ENCODE data around the gene NUDT14. TPM values are rescaled to one million over a fixed set of nuclear protein-coding genes. Genes with fewer than 3 reads are reported as not detected.

Gene NUDT14
- total and polyA plus RNA-seq, 8 donors, result 15.2 to 62.6 (median 26.6) TPM; not detected in 1

GRCh38 chr14:105205673-105206208, 24.6 kb upstream of the NUDT14 start:
- DNase-seq, result peak; percentile 49 to 66
- Histone ChIP-seq H3K4me1 (peaks cover 31 to 63% (median 55%) of the 10 kb centered on the region in 4 donors), H3K27ac (peak overlapping the region in 2 of 5 donors; percentile 20 to 29), H3K36me3 (peaks cover 13 to 22% (median 20%) of the 10 kb centered on the region in 4 donors), H3K27me3 (peaks cover 0 to 25% (median 10%) of the 10 kb centered on the region in 3 donors), H3K4me3 (no peak overlapping the region), H3K9me3 (no peaks in the 10 kb centered on the region)
- no peak for TF ChIP-seq POLR2A (IDR thresholded peaks at IDR 0.05)
- TF ChIP-seq EP300 (IDR thresholded peaks at IDR 0.05), result no peak
- TF ChIP-seq CTCF (IDR thresholded peaks at IDR 0.05), result no peak
- TF ChIP-seq POLR2AphosphoS5 (IDR thresholded peaks at IDR 0.05), result no peak
- WGBS, 5 donors, result 28 to 46% (median 35%) methylated on average over 5 to 12 of the region's 12 CpGs
- intact Hi-C loops (cut with DNase I; ENCODE audit: low total_unique reads), result loop anchor here (10.0 kb wide), 1 partner anchor 79 kb away; no protein-coding TSS in a partner anchor

DNA sequence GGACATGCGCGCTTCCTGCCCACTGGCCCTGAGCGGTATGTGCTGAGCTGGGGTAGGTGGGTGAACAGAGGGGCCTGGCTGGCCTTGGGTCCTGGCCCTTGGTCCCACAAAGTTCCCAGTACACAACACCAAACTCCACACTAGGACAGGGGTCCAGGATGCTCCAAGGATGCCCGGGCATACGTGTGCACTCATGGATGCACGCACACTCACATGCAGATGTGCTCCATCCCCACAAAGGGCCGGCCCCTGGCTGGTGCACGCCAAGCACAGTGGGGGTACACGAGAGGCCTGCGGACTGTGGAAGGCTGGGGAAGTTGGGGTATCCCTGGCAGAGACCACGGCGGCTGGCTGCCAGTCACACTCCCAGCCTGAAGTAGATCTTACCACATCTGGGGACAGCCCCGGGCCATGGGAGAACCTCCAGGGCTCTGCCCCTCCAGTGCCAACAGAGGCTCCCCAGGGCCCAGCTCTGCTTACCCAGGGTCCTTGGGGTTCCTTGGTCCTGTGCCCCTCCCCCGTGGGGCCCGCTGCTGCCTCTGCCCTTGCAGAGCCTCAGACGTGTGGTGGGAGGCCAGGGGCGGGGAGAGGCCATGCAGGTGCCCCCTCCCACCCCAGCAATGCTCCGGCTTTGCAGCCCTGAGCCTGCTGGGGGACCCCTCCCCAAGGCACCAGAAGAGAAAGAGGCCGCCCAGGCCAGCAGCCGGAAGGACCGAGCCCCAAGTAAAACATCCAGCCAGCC, 24.0 kb upstream of the NUDT14 start:
- Histone ChIP-seq H3K4me3 (no peak overlapping the region), H3K27ac (peak overlapping the region in 2 of 5 donors; percentile 20 to 29), H3K27me3 (peaks cover 2 to 31% (median 15%) of the 10 kb centered on the region in 3 donors), H3K9me3 (no peaks in the 10 kb centered on the region), H3K36me3 (peaks cover 6 to 15% (median 13%) of the 10 kb centered on the region in 4 donors), H3K4me1 (peaks cover 31 to 63% (median 55%) of the 10 kb centered on the region in 4 donors)
- intact Hi-C loops (cut with DNase I; ENCODE audit: low total_unique reads), result loop anchor here (5.0 to 10.0 kb wide), 2 partner anchors 80 to 147 kb away; no protein-coding TSS in a partner anchor
- WGBS, 5 donors, result 37 to 48% (median 40%) methylated on average over 5 to 21 of the region's 21 CpGs
- DNase-seq, result no peak
- peak in 1 of 7 experiments; percentile 5 for TF ChIP-seq CTCF (IDR thresholded peaks at IDR 0.05)
- TF ChIP-seq POLR2AphosphoS5 (IDR thresholded peaks at IDR 0.05), result no peak

- peak overlapping the region in 1 of 5 donors; percentile 29 for H3K27ac ChIP-seq
These were observed 23.3 kb upstream of the NUDT14 start for GRCh38 chr14:105204206-105204930.

More at GRCh38 chr14:105204206-105204930, 23.3 kb upstream of the NUDT14 start:
- intact Hi-C loops (cut with DNase I; ENCODE audit: low total_unique reads), result loop anchor here (5.0 to 10.0 kb wide), 2 partner anchors 80 to 148 kb away; no protein-coding TSS in a partner anchor
- TF ChIP-seq EP300 (IDR thresholded peaks at IDR 0.05) (no peak), POLR2A (IDR thresholded peaks at IDR 0.05) (no peak), POLR2AphosphoS5 (IDR thresholded peaks at IDR 0.05) (peak in 2 of 3 donors; percentile 19 to 41), CTCF (IDR thresholded peaks at IDR 0.05) (no peak)
- peaks cover 4 to 39% (median 21%) of the 10 kb centered on the region in 3 donors for H3K27me3 ChIP-seq
- WGBS, 5 donors, result 30 to 59% (median 42%) methylated on average over 16 to 24 of the region's 24 CpGs
- no peaks in the 10 kb centered on the region for H3K9me3 ChIP-seq
- DNase-seq, result peak; percentile 62 to 84
- peaks cover 31 to 63% (median 55%) of the 10 kb centered on the region in 4 donors for H3K4me1 ChIP-seq
- peaks cover 0 to 8% (median 6%) of the 10 kb centered on the region in 4 donors for H3K36me3 ChIP-seq
- no peak overlapping the region for H3K4me3 ChIP-seq
